GM21717 (cell line): ENCODE measurements around the gene CD99.
"Not testable (repeated sequence)": the region's sequence is repeated elsewhere in the genome, so short reads cannot be mapped to it uniquely, and the experiment has no call there.

ENCODE experiments used
- ATAC-seq: cut with Tn5 transposase; IDR thresholded peaks from one replicate; pipeline ENCODE4 v1.9.1; 2021; ENCODE audit warnings: mild to moderate bottlenecking, moderate library complexity; ENCODE audit not compliant: unreplicated experiment

CD99 gene

GRCh38 chrX:2719774-2720447 is 28.8 kb downstream of the CD99 start:
- ATAC-seq, result no peak

DNA sequence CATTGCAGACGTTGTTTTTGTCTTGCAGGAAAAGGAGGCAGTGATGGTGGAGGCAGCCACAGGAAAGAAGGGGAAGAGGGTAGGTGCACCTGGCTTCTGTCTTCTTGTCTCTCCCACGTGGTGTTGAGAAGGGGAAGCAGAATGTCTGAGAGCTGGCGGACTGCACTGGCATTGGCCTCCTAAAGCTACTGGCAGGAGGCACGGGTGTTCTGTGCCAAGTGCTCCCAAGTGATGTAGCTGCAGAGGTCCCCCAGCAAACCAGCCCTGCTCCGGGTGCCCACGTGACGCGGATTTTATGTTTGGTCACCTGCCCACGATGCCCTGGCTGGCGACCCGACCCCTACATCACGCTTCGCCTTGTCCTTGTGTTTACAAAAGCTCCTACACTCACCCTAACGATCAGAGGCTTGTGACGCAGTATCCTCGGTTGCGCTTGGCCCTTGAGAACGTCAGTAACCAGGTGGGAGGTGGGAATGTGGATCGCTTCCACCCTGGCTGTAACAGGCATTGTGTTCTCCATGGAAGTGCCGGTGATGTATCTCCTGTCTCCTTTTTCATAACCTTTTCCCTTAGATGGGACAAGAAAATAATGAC is 32.3 kb downstream of the CD99 start:
- ATAC-seq, result no peak

DNA sequence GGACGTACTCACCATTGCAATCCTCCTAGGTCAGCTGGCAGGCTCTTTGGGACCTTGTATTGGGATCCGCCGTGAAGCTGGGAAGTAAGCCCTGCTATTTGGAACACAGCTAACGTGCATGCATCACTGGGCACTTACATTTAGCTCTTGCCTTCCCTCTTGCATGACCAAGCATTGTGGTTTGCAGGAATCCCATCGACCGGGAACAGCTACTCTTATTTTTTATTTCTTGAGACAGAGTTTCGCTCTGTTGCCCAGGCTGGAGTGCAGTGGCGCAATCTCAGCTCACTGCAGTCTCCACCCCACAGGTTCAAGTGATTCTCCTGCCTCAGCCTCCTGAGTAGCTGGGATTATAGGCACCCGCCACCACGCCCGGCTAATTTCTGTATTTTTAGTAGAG is 36.2 kb downstream of the CD99 start:
- ATAC-seq, result not testable (repeated sequence)

GRCh38 chrX:2732076-2732475 is 41.0 kb downstream of the CD99 start:
- ATAC-seq, result no peak

DNA sequence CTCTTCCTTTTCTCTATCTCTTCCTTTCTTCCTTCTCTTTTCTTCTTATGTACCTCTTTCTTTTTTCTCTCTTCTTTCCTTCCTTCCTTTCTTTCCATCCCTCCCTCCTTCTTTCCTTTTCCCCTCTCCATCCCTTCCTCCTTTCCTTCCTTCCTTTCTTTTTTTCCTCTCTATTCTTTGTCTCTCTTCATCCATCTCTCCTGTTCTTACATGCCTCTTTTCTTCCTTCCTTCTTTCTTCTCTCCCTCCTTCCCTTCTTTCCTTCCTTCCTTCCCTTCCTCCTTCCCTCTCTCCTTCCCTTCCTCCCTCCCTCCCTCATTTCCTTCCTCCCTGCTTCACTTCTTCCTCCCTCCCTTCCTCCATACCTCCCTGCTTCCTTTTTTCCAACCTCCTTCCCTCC is 41.6 kb downstream of the CD99 start:
- no peak for ATAC-seq

DNA sequence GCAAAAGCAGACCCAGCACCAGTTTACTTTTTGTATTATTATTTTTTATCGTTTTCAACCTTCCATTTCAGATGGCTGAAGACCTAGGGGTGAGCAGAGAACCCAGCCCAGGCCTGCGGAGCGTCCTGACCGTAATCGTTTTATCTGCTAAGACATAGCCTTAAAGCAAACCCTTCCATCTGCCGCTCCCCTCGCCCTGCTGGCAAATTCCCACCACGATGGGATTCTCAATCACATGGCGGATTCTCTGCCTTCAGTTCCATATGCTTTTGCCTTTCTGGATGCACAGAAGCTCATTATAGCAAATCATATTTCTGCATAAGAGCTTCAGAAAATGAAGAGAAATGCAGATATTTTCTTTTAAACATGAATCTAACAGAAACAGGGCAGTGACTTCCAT is 42.2 kb downstream of the CD99 start:
- no peak for ATAC-seq

DNA sequence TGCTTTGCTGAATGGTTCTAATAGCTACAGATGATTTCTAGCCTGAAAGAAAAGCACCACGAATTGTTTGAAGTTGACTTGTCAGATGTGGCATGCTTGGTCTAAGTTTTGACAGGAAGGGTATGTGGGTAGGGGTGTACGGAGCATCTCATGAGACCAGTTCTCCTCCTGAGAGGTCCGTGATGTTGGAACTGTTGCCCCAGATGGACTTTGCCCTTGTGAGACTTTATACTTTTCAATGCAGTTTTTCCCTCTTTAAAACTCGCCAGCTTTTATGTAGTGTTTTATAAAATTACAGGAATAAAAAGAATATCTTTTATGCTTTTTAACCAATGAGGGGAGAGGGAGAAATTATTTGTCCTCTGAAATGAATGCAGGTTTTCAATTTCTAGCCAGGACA is 44.2 kb downstream of the CD99 start:
- ATAC-seq, result no peak

DNA sequence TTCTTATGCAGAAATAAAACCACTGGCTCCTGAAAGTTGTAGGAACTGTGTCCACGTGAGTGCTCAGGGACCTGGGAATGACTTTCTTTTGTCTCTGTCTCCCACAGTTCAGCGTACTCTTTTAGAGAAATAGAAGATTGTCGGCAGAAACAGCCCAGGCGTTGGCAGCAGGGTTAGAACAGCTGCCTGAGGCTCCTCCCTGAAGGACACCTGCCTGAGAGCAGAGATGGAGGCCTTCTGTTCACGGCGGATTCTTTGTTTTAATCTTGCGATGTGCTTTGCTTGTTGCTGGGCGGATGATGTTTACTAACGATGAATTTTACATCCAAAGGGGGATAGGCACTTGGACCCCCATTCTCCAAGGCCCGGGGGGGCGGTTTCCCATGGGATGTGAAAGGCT is 49.6 kb downstream of the CD99 start:
- ATAC-seq, result no peak

GRCh38 chrX:2741386-2741785 is 50.3 kb downstream of the CD99 start:
- ATAC-seq, result no peak

DNA sequence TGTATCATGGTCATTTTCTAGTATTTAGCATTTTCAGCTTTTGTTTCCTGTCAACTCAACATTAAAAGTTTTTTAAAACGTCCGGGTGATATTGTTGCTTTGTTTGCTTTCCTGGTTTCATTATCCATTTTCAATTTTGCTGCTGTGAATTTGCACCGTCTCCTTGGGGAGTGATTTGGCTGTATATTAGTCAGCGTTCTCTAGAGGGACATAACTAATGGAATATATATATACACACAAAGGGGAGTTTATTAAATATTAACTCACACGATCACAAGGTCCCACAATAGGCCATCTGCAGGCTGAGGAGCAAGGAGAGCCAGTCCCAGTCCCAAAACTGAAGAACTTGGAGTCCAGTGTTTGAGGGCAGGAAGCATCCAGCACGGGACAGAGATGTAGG is 55.2 kb downstream of the CD99 start:
- ATAC-seq, result not testable (repeated sequence)

- ATAC-seq, result no peak
These were observed 57.2 kb downstream of the CD99 start for GRCh38 chrX:2748171-2748814.

- no peak for ATAC-seq
These were observed 57.7 kb downstream of the CD99 start for GRCh38 chrX:2748815-2749188.

DNA sequence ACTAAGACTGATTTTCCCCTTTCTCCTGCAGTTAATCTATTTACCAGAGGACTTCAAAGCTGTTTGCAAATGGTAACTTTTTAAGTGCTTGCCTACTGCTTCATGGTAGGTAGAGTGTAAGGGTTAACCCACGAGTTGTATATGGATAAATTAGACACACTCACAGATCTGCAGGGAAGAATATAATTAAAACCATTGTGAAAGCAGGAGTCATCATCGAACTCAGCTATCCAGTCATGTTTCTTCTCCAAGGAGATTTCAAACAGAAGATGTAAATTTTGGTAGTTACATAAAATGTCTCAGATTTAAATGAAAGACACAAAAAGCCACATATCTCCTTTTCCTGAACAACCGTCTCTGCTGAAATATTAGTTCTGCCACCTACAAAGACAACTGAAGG is 60.2 kb downstream of the CD99 start:
- no peak for ATAC-seq

GRCh38 chrX:2751874-2752300 is 60.8 kb downstream of the CD99 start, which contains the start of gene XG:
Gene XG (plus strand): TSS chrX:2752040. CDS start chrX:2752275, 235 bp downstream.
- not testable (repeated sequence) for ATAC-seq

DNA sequence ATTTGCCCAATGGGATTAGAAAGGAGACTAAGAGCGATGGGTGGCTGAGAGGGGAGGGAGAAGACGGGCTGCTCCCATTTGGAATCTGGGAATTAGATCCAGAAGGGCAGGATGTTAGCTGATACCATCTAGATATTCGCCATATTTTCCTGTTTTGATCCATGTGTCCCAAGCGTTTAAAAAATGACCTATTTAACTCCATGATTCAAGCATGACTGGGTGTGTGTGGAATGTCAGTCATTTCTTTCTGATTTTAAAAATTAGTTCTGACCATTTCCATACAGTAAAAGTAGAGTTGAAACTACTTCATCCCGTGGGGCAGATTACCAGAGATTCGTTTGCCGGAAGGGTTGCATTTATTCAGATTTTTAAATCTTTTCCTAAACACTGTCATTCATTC is 61.3 kb downstream of the CD99 start:
- not testable (repeated sequence) for ATAC-seq

DNA sequence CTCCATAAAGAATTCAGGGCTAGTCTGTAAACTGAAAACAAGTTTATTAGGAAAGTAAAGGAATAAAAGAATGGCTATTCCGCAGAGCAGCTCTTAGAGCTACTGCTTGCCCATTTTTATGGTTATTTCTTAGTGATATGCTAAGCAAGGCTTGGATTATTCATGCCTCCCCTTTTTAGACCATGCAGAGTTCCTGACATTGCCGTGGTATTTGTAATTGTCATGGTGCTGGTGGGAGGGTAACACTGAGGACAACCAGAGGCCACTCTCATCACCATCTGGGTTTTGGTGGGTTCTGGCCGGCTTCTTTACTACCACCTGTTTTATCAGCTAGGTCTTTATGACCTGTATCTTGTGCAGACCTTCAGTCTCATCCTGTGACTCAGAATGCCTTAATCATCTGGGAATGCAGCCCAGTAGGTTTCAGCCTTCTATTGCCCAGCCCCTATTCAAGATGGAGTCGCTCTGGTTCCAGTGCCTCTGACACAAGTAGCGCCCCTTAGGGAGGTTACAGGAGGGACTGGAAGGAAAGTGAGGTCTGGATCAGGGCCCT is 64.1 kb downstream of the CD99 start:
- not testable (repeated sequence) for ATAC-seq

- ATAC-seq, result no peak
These were observed 65.5 kb downstream of the CD99 start for GRCh38 chrX:2756548-2756947.

GRCh38 chrX:2761246-2761645 is 70.2 kb downstream of the CD99 start:
- no peak for ATAC-seq

DNA sequence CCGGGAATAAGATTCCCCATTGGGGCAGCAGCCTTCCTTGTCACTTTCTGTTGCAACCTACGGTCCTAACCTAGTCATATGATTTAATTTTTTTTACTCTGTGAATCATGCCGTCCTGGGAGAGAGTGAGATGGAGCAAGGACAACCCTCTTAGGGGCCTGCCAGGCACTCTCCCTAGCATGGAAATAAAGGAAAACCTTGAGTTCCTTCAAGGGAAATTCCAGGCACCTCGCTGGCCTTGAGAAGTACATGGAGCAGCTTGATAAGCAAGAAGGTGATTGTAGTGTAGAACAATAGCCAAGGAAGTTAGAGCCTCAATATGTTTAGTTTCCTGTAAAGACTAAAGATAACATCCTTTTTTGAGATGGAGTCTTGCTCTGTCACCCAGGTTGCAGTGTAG is 71.6 kb downstream of the CD99 start:
- ATAC-seq, result not testable (repeated sequence)

DNA sequence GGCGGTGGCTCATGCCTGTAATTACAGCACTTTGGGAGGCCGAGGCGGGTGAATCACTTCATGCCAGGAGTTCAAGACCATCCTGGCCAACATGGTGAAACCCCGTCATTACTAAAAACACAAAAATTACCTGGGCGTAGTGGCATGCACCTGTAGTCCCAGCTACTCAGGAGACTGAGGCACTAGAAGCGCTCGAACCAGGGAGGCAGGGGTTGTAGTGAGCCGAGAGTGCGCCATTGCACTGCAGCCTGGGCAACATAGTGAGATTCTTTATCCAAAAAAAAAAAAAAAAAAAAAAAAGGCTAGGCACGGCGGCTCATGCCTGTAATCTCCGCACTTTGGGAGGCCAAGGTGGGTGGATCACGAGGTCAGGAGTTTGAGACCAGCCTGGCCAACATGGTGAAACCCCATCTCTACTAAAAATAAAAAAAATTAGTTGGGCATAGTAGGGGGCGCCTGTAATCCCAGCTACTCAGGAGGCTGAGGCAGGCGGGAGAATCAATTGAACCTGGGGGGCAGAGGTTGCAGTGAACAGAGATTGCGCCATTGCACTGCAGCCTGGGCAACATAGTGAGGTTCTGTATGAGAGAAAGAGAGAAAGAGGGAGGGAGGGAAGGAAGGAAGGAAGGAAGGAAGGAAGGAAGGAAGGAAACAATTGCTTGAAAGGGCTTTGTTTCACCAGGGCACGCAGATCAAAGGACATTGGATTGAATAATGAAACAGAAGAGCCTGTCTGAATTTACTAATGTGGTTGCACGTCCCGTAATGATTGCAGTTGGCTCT is 73.9 kb downstream of the CD99 start:
- ATAC-seq, result not testable (repeated sequence)

DNA sequence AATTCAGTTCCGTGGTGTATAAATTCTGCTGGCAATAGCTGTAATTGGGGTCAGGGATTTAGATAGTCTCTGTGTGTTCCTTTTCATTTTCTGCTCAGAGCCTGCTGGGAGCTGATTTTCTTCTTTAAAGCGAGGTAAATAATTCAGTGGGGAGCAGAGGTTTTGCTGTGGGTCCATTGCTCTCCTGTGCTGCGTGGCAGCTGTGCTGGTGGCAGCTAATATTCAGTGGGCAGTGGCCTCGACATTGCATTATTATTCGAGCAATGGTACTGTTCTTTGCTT is 74.4 kb downstream of the CD99 start:
- ATAC-seq, result no peak
